Mucosa of stomach (tissue), 1 donor: Measurements from ENCODE around the gene RNF31.

ENCODE experiments used
- H3K27me3 ChIP-seq: one replicate; pipeline ENCODE4 v1.7.0; 2013; ENCODE audit warnings: mild to moderate bottlenecking, low read length; ENCODE audit not compliant: control insufficient read depth, insufficient read depth
- H3K36me3 ChIP-seq: one replicate; pipeline ENCODE4 v1.7.0; 2013; ENCODE audit warnings: low read length; ENCODE audit not compliant: control insufficient read depth, insufficient read depth
- H3K4me1 ChIP-seq: one replicate; pipeline ENCODE4 v1.7.0; 2013; ENCODE audit warnings: mild to moderate bottlenecking, low read length; ENCODE audit not compliant: control insufficient read depth, insufficient read depth
- H3K4me3 ChIP-seq: one replicate; pipeline ENCODE4 v1.7.0; 2013; ENCODE audit warnings: low read length
- H3K9ac ChIP-seq: one replicate; pipeline ENCODE4 v1.7.0; 2013; ENCODE audit warnings: mild to moderate bottlenecking, low read length, moderate library complexity
- H3K9me3 ChIP-seq: one replicate; pipeline ENCODE4 v1.7.0; 2013; ENCODE audit warnings: mild to moderate bottlenecking, low read length, moderate library complexity; ENCODE audit not compliant: control insufficient read depth
- donor health status: Pancreatic carcinoma.

The RNF31 gene

DNA sequence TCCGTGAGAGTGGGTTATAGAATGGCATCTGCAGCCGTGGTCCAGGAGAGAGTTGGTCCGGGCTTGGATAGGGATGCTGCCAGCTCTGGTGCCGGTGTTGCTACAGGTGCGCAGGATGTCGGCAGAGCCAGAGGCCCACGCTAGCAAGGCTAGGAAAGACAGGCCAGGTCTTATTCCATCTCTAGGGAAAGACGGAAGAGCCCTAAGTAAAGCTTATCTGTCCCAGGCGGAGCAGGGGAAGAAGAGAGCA lies 11.8 kb upstream of the RNF31 start:
- Histone ChIP-seq H3K4me1 (peaks cover 29% of the 10 kb centered on the region), H3K27me3 (no peaks in the 10 kb centered on the region), H3K9ac (peak overlapping the region; percentile 67), H3K9me3 (no peaks in the 10 kb centered on the region), H3K36me3 (no peaks in the 10 kb centered on the region), H3K4me3 (peak overlapping the region; percentile 20)

DNA sequence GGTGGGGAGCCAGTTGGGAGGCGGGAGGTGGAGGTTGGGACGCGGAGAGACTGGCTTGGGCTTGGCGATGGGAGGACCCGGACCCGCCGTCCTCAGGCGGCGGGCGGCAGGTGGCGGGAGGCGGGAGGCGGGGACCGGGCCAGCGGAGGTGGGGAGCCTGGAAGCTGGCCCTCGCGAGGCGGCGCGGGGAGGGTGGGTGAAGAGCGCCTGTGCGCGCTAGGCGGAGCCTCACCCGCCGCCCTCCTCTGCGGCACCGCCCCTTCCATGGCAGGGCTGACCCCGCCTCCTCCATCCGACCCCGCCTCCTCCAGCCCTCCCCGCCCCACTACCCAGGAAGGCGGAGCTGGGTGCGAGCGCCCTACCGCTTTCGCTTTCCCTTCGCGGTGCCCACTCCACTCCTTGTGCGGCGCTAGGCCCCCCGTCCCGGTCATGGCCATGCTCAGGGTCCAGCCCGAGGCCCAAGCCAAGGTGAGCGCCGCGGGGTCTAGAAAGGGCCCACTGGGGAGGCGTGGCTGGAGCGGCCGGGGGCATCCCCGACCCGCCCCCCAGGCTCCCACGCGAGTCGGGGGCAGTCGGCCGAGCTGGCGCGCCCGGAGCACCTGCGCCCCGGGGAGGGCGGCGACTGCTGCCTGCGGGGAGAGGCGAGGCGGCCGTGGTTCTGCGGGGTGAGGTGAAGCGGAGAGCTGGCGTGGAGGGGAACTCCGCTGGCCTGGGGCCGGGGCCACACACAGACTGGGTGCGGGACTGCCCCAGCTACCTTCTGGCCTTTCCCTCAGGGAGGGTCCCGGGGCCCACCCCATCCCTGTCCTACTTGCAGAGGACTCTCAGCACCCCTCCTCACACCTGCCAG lies 11.2 kb upstream of the RNF31 start, which contains the start of gene PSME1:
Gene PSME1, plus strand, starts transcription at position 361 of the 850 bp plus-strand sequence. Its CDS starts 69 bp downstream, at position 430.
- Histone ChIP-seq H3K4me1 (peaks cover 29% of the 10 kb centered on the region), H3K9ac (peak within 1 kb of the TSS; percentile 87), H3K4me3 (peak within 1 kb of the TSS; percentile 33)

DNA sequence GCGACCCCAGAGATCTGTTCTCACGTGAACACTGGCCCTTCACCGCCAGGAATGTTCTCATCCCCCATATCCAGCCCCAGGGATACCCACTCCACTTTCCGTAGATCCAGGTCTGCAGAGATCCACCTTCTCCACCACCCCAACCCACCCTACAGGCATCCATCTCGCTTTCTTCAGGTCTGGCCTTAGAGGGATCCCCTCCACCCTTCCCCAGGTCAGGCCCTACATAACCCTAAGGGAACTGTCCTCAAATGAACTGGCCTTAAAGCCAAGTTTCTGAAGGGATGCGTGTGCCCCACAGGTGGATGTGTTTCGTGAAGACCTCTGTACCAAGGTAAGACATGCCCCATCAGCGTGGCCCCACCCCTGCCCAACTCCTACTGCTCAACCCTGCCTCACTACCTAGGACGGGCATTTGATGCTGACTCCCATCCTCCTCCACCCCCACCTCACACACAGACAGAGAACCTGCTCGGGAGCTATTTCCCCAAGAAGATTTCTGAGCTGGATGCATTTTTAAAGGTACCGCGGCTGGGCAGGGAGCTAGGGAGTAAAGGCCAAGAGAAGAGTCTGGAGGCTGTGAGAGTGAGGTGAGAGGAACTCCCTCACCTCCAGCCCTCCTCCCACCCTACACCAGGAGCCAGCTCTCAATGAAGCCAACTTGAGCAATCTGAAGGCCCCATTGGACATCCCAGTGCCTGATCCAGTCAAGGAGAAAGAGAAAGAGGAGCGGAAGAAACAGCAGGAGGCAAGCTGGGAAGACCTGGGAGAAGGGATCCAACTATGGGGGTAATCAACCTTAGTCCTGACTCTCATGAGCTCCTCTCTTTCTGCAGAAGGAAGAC lies 10.4 kb upstream of the RNF31 start:
- Histone ChIP-seq H3K27me3 (no peaks in the 10 kb centered on the region), H3K36me3 (no peaks in the 10 kb centered on the region), H3K9me3 (no peaks in the 10 kb centered on the region), H3K4me3 (peak overlapping the region; percentile 33), H3K9ac (peak overlapping the region; percentile 87), H3K4me1 (peaks cover 31% of the 10 kb centered on the region)

More for the DNA sequence above, 11.2 kb upstream of the RNF31 start, which contains the start of gene PSME1:
- Histone ChIP-seq H3K36me3 (no peaks in the 10 kb centered on the region), H3K27me3 (no peaks in the 10 kb centered on the region), H3K9me3 (no peaks in the 10 kb centered on the region)

GRCh38 chr14:24137529-24138395 lies 9.5 kb upstream of the RNF31 start:
- Histone ChIP-seq H3K4me1 (peaks cover 32% of the 10 kb centered on the region), H3K9ac (no peak overlapping the region), H3K4me3 (no peak overlapping the region)

DNA sequence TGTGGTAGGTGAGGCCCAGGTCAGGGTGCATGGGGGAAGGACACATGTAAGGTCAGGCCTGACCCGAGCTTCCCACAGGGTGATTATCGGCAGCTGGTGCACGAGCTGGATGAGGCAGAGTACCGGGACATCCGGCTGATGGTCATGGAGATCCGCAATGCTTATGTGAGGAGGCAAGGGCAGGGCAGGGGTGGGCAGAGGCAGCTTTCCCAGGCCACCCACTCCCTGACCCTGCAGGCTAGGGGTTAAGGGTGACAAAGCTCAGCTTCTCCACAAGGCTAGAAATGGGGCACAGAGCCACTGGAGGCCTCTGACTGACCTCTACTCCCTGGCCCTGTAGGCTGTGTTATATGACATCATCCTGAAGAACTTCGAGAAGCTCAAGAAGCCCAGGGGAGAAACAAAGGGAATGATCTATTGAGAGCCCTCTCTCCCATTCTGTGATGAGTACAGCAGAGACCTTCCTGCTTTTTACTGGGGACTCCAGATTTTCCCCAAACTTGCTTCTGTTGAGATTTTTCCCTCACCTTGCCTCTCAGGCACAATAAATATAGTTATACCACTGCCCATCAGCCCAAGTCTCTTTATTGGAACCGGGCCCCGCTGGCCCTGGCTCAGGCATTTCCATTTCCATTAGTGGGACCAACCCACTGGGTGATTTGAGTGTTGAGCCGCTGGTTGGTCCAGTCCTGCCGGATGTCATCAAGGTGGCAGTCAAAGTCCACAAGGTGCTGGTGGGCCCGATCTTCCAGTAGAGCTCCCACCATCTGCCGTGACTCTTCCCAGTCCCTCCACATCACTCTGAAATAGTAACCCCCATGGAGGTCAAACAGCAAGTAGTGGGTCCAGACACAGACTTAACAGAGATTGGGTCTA lies 8.7 kb upstream of the RNF31 start:
- H3K9me3 ChIP-seq: no peaks in the 10 kb centered on the region
- H3K9ac ChIP-seq: no peak overlapping the region
- no peak overlapping the region for H3K4me3 ChIP-seq
- no peaks in the 10 kb centered on the region for H3K27me3 ChIP-seq
- peaks cover 32% of the 10 kb centered on the region for H3K4me1 ChIP-seq
- H3K36me3 ChIP-seq: peaks cover 3% of the 10 kb centered on the region

More at GRCh38 chr14:24137529-24138395, 9.5 kb upstream of the RNF31 start:
- Histone ChIP-seq H3K36me3 (no peaks in the 10 kb centered on the region), H3K27me3 (no peaks in the 10 kb centered on the region), H3K9me3 (no peaks in the 10 kb centered on the region)

GRCh38 chr14:24139272-24139934 lies 7.9 kb upstream of the RNF31 start:
- H3K9ac ChIP-seq: no peak overlapping the region
- no peaks in the 10 kb centered on the region for H3K27me3 ChIP-seq
- H3K36me3 ChIP-seq: peaks cover 9% of the 10 kb centered on the region
- H3K4me1 ChIP-seq: peaks cover 32% of the 10 kb centered on the region
- no peaks in the 10 kb centered on the region for H3K9me3 ChIP-seq
- H3K4me3 ChIP-seq: no peak overlapping the region

GRCh38 chr14:24141097-24141880 lies 6.0 kb upstream of the RNF31 start, which contains the start of gene EMC9:
Gene EMC9 (minus strand): TSS chr14:24141591. CDS start chr14:24141304, 287 bp downstream.
- peaks cover 9% of the 10 kb centered on the region for H3K36me3 ChIP-seq
- no peaks in the 10 kb centered on the region for H3K27me3 ChIP-seq
- no peaks in the 10 kb centered on the region for H3K9me3 ChIP-seq
- H3K4me1 ChIP-seq: peaks cover 38% of the 10 kb centered on the region
- H3K4me3 ChIP-seq: peak within 1 kb of the TSS; percentile 79
- H3K9ac ChIP-seq: peak within 1 kb of the TSS; percentile 74

DNA sequence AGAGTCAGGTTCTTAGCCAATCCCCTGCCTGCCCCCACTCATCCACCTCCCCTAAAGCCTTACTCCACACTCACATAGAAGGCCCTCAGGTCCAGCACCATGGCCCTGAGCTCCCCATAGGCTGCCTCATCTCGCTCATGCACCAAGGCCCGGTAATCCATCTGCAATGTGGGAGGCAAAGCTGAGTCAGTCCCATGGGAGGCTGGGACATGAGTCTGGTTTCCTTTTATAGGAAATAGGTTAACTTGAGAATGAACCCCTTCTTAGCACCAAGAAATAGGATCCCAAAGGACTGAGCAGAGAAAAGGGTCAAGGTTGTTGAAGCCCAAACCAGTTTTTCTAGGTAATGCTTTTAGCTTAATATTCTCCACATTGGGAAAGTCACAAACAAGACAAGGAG lies 3.8 kb upstream of the RNF31 start:
- peaks cover 28% of the 10 kb centered on the region for H3K4me1 ChIP-seq
- H3K9me3 ChIP-seq: no peaks in the 10 kb centered on the region
- no peak overlapping the region for H3K4me3 ChIP-seq
- H3K27me3 ChIP-seq: no peaks in the 10 kb centered on the region
- H3K36me3 ChIP-seq: peaks cover 9% of the 10 kb centered on the region
- no peak overlapping the region for H3K9ac ChIP-seq

DNA sequence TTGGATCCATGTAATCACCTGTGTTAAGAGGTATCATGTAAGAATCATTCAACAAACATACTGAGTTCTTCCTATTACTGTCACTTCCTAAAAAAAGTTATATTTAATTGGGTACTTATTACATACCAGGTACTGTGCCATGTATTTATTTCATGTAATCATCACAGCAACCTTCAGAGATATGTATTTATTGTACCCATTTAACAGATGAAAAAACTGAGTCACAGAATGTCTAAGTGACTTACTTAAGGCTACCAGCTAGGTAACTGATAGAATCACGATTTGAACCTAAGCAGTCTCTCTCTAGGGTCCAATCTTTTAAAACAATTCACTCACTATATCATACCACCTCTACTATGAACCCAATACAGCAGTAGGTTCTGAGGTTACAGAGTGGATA lies 2.8 kb upstream of the RNF31 start:
- no peaks in the 10 kb centered on the region for H3K9me3 ChIP-seq
- H3K9ac ChIP-seq: no peak overlapping the region
- H3K27me3 ChIP-seq: no peaks in the 10 kb centered on the region
- H3K36me3 ChIP-seq: peaks cover 9% of the 10 kb centered on the region
- no peak overlapping the region for H3K4me3 ChIP-seq
- H3K4me1 ChIP-seq: peaks cover 27% of the 10 kb centered on the region

DNA sequence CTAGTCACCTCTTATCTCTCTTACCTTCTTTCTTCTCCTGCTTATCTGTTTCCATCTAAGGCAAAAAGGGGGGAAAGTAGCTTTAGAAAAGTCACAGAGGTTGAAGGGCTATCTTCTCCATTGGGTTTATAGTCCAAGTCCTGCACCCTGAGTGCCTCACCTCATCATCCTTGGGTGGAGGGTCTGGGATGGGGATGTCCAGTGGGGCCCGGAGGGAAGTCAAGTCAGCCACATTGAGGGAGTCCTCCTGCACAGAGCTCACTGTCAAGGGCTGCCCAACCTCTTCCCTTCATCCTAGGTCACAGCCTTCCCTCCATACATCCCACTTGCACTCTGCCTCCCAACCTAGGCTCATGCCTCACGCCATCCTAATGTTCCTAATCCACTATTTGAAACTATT lies 2.1 kb upstream of the RNF31 start:
- Histone ChIP-seq H3K9me3 (no peaks in the 10 kb centered on the region), H3K4me1 (peaks cover 24% of the 10 kb centered on the region), H3K4me3 (peak overlapping the region; percentile 76), H3K36me3 (peaks cover 9% of the 10 kb centered on the region), H3K27me3 (no peaks in the 10 kb centered on the region), H3K9ac (peak overlapping the region; percentile 74)
